Measurements from ENCODE around the gene MAN2B2.

DNA sequence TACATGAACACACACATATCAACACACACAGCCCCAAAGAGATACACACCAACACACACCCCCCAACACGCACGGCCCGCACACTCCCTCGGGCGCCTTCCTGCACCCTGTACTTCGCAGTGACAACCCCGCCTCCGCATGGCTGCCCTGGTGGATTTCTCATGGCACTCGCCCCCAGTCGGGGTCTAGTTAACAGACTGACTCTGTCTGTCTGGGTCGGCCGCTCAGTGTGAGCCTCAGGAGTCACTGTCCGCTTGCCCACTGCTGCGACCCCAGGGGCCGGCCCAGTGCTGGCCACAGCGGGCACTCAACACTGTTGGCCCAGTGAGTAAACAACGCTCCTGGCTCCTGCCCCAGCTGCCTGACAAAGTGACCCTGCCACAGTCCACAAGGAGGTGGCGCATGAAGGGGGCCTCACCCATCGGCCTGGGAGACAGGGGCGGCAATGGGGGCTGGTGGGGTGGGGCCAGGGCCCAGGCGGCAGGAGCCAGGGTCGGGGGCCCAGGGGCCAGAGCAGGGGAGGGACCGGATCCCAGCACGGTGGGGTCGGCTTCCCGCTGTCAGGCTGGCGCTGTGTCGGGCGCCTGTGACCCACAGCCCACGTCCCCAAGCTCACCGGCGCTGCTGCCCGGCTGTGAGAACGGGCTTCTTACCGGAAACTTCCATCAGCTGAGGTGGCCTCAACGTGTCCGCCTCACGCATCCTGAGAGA lies 40.2 kb upstream of the MAN2B2 start:
- TF ChIP-seq CTCF (IDR thresholded peaks at IDR 0.05) (no peak), POLR2A (IDR thresholded peaks at IDR 0.05; ENCODE audit: low read depth) (no peak)
